Gastrocnemius medialis (tissue), 4 donors: ENCODE measurements around the gene CTBP2. TPM values are rescaled to one million over a fixed set of nuclear protein-coding genes. Genes with fewer than 3 reads are reported as not detected.
"Not testable (repeated sequence)": the region's sequence is repeated elsewhere in the genome, so short reads cannot be mapped to it uniquely, and the experiment has no call there.

Experiments used
- ATAC-seq, 2 donors: fragments of 150-250 bp; one replicate each; pipeline ENCODE4 v1.9.1; 2016
- DNase-seq, 2 donors: peaks; one replicate each; pipeline ENCODE4 v3.0.0-alpha.2; 2019
- H3K27ac ChIP-seq, 4 donors: fragments of 200-600 bp; sonication (generic); 1 replicate in 1 of 4; 2 replicates in 3 of 4; pipeline ENCODE4 v1.5.1; 2016 to 2018; ENCODE audit warnings: mild to moderate bottlenecking in 2 of 4, moderate library complexity in 1 of 4
- H3K27me3 ChIP-seq, 3 donors: fragments of 200-600 bp; sonication (generic) in 2 of 3; 1 replicate in 1 of 3; 2 replicates in 2 of 3; pipeline versions ENCODE4 v1.5.1 to v1.6.0; 2016 to 2019; ENCODE audit warnings: mild to moderate bottlenecking in 1 of 3, moderate library complexity in 1 of 3
- H3K36me3 ChIP-seq, 2 donors: fragments of 200-600 bp; sonication (generic) in 1 of 2; one replicate each; pipeline ENCODE4 v1.5.1; 2017 to 2018
- H3K4me1 ChIP-seq, 2 donors: fragments of 200-600 bp; sonication (generic) in 1 of 2; one replicate each; pipeline ENCODE4 v1.5.1; 2016 to 2017; ENCODE audit warnings: mild to moderate bottlenecking in 2 of 2
- H3K4me3 ChIP-seq, 4 donors: fragments of 200-600 bp; sonication (generic) in 3 of 4; 1 replicate in 1 of 4; 2 replicates in 3 of 4; pipeline ENCODE4 v1.5.1; 2016 to 2019; ENCODE audit warnings: mild to moderate bottlenecking in 2 of 4
- H3K9me3 ChIP-seq, 3 donors: fragments of 200-600 bp; sonication (generic) in 2 of 3; 1 replicate in 1 of 3; 2 replicates in 2 of 3; pipeline ENCODE4 v1.5.1; 2016 to 2019
- CTCF ChIP-seq, 5 experiments: fragments of 450-650 bp in 3 of 5; fragments of 200-600 bp in 2 of 5; sonication (generic) in 2 of 5; IDR thresholded peaks in 4 of 5; conservative IDR thresholded peaks in 1 of 5; 1 replicate in 4 of 5; 2 replicates in 1 of 5; pipeline ENCODE4 v1.5.1; 2016 to 2019; ENCODE audit warnings: antibody characterized with exemption in 5 of 5, mild to moderate bottlenecking in 3 of 5, moderate library complexity in 3 of 5
- POLR2A ChIP-seq, 2 donors: fragments of 450-650 bp; IDR thresholded peaks; one replicate each; pipeline ENCODE4 v1.6.1; 2017; ENCODE audit warnings: antibody characterized with exemption in 2 of 2, mild to moderate bottlenecking in 2 of 2, moderate library complexity in 2 of 2
- in situ Hi-C, 4 donors: fragments of 200-750 bp; cut with MboI; loops; one replicate each; pipeline versions ENCODE4 v1.15.0 to v1.8.0; 2017; ENCODE audit warnings: low sequenced_read_pairs in 4 of 4
- intact Hi-C: fragments of 100-400 bp; cut with DNase I; formaldehyde crosslinking; loops from one replicate; pipeline ENCODE4 v1.15.1; 2023; ENCODE audit warnings: low total_unique reads
- total RNA-seq, 4 donors: library from RNA; depleted of rRNA; stranded (reverse); fragments of >200 nt; gene quantifications; one replicate each; pipeline versions ENCODE4 v1.1.0 to v1.2.3, GENCODE V29; 2016

The CTBP2 gene
- total RNA-seq, 4 donors from 2014 or later = 13.9 to 36.7 (median 21.1) TPM

GRCh38 chr10:125163803-125164202 is 3.4 kb upstream of the CTBP2 start:
- intact Hi-C loops = loop anchor here (5.0 kb wide), 1 partner anchor 553 kb away; the partner anchor contains the start of gene EDRF1
- TF ChIP-seq POLR2A (IDR thresholded peaks at IDR 0.05) (no peak), CTCF (IDR thresholded peaks at IDR 0.05 in 4 of 5, conservative IDR thresholded peaks at IDR 0.05 in 1 of 5) (no peak)

GRCh38 chr10:125163312-125163711 is 2.9 kb upstream of the CTBP2 start:
- DNase-seq, H3K4me1 ChIP-seq, H3K27me3 ChIP-seq, H3K27ac ChIP-seq, H3K36me3 ChIP-seq, ATAC-seq, H3K4me3 ChIP-seq, H3K9me3 ChIP-seq: not testable (repeated sequence)
- intact Hi-C loops = loop anchor here (5.0 kb wide), 1 partner anchor 554 kb away; the partner anchor contains the start of gene EDRF1
- in situ Hi-C loops = loop anchor here in 3 of 4 donors (10.0 to 25.0 kb wide), 3 partner anchors 171 to 251 kb away; no protein-coding TSS in a partner anchor

More at GRCh38 chr10:125163803-125164202, 3.4 kb upstream of the CTBP2 start:
- H3K27me3 ChIP-seq = no peaks in the 10 kb centered on the region
- in situ Hi-C loops = loop anchor here in 3 of 4 donors (10.0 to 25.0 kb wide), 3 partner anchors 171 to 252 kb away; no protein-coding TSS in a partner anchor
- peaks cover 0 to 4% of the 10 kb centered on the region in 2 donors for H3K4me1 ChIP-seq
- DNase-seq = no peak
- H3K4me3 ChIP-seq = no peak overlapping the region
- no peak for ATAC-seq
- H3K9me3 ChIP-seq = no peaks in the 10 kb centered on the region
- no peak overlapping the region for H3K27ac ChIP-seq
- H3K36me3 ChIP-seq = no peaks in the 10 kb centered on the region

GRCh38 chr10:125162120-125162931 is 2.0 kb upstream of the CTBP2 start:
- ATAC-seq (no peak), DNase-seq (no peak)
- peak overlapping the region; percentile 68 to 88 (median 84) for H3K4me3 ChIP-seq
- intact Hi-C loops (loop anchor here (5.0 kb wide), 1 partner anchor 555 kb away; the partner anchor contains the start of gene EDRF1), in situ Hi-C loops (loop anchor here in 3 of 4 donors (10.0 to 25.0 kb wide), 3 partner anchors 172 to 250 kb away; no protein-coding TSS in a partner anchor)
- H3K27ac ChIP-seq = peak overlapping the region; percentile 88 to 99 (median 97)
- peaks cover 11 to 17% of the 10 kb centered on the region in 2 donors for H3K4me1 ChIP-seq
- H3K36me3 ChIP-seq = no peaks in the 10 kb centered on the region
- H3K9me3 ChIP-seq = no peaks in the 10 kb centered on the region
- no peak for TF ChIP-seq POLR2A (IDR thresholded peaks at IDR 0.05)
- TF ChIP-seq CTCF (IDR thresholded peaks at IDR 0.05 in 4 of 5, conservative IDR thresholded peaks at IDR 0.05 in 1 of 5) = no peak
- H3K27me3 ChIP-seq = no peaks in the 10 kb centered on the region

GRCh38 chr10:125161707-125162119 is 1.4 kb upstream of the CTBP2 start:
- DNase-seq = no peak
- peak in 1 of 2 donors; percentile 0 for ATAC-seq

More at GRCh38 chr10:125161707-125162119, 1.4 kb upstream of the CTBP2 start:
- intact Hi-C loops = loop anchor here (2.0 to 5.0 kb wide), 2 partner anchors 181 to 556 kb away; partner anchors contain the start of gene EDRF1
- Histone ChIP-seq H3K36me3 (no peaks in the 10 kb centered on the region), H3K4me1 (peaks cover 17 to 23% of the 10 kb centered on the region in 2 donors), H3K4me3 (peak overlapping the region; percentile 68 to 88 (median 84)), H3K27me3 (no peaks in the 10 kb centered on the region), H3K27ac (peak overlapping the region; percentile 88 to 99 (median 97)), H3K9me3 (no peaks in the 10 kb centered on the region)
- TF ChIP-seq POLR2A (IDR thresholded peaks at IDR 0.05) (no peak), CTCF (IDR thresholded peaks at IDR 0.05 in 4 of 5, conservative IDR thresholded peaks at IDR 0.05 in 1 of 5) (peak in 1 of 5 experiments; percentile 6)
- in situ Hi-C loops = loop anchor here in 3 of 4 donors (10.0 to 25.0 kb wide), 3 partner anchors 173 to 249 kb away; no protein-coding TSS in a partner anchor
